Spleen (tissue), 7 donors: ENCODE measurements around the gene ATG7.

Experiments used
- POLR2A ChIP-seq, 3 donors: fragments of 450-650 bp; IDR thresholded peaks; one replicate each; pipeline ENCODE4 v1.5.1; 2017; ENCODE audit warnings: antibody characterized with exemption in 3 of 3, mild to moderate bottlenecking in 1 of 3
- POLR2AphosphoS5 ChIP-seq, 3 donors: sonication (generic); formaldehyde crosslinking; IDR thresholded peaks; one replicate each; pipeline ENCODE4 v1.5.1; 2017; ENCODE audit warnings: antibody characterized with exemption in 3 of 3
- TF ChIP-seq, protein P1 (sequence below), 11 experiments: fragments of 200-600 bp in 7 of 11; fragments of 450-650 bp in 4 of 11; sonication (generic) in 4 of 11; IDR thresholded peaks in 8 of 11; conservative IDR thresholded peaks in 3 of 11; 1 replicate in 7 of 11; 2 replicates in 4 of 11; pipeline versions ENCODE4 v1.4.0 to v1.8.0; 2016 to 2021; ENCODE audit warnings: antibody characterized with exemption in 11 of 11, inconsistent platforms in 4 of 11, mild to moderate bottlenecking in 1 of 11
- donor health status: DM: no; HTN: no; CAD: no; lungs with moderate emphysema.
- donor health status: DM: no; HTN: no; CAD: no.
- donor health status: DM: no; HTN: no; CAD: no.

- TF ChIP-seq, protein P1, sequence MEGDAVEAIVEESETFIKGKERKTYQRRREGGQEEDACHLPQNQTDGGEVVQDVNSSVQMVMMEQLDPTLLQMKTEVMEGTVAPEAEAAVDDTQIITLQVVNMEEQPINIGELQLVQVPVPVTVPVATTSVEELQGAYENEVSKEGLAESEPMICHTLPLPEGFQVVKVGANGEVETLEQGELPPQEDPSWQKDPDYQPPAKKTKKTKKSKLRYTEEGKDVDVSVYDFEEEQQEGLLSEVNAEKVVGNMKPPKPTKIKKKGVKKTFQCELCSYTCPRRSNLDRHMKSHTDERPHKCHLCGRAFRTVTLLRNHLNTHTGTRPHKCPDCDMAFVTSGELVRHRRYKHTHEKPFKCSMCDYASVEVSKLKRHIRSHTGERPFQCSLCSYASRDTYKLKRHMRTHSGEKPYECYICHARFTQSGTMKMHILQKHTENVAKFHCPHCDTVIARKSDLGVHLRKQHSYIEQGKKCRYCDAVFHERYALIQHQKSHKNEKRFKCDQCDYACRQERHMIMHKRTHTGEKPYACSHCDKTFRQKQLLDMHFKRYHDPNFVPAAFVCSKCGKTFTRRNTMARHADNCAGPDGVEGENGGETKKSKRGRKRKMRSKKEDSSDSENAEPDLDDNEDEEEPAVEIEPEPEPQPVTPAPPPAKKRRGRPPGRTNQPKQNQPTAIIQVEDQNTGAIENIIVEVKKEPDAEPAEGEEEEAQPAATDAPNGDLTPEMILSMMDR (IDR thresholded peaks at IDR 0.05 in 8 of 11, conservative IDR thresholded peaks at IDR 0.05 in 3 of 11): no peak
- TF ChIP-seq POLR2A (IDR thresholded peaks at IDR 0.05): no peak
- no peak for TF ChIP-seq POLR2AphosphoS5 (IDR thresholded peaks at IDR 0.05)
Measured at GRCh38 chr3:11364181-11364580, 92.0 kb downstream of the ATG7 start.
